ENCODE results near the gene CDH6. TPM values are rescaled to one million over a fixed set of nuclear protein-coding genes. Genes with fewer than 3 reads are reported as not detected.
A peak's percentile ranks its signal among the peaks of the same experiment; 100 is the strongest.

Gene CDH6
- total RNA-seq, 1 experiment from 2014 or later: not detected

DNA sequence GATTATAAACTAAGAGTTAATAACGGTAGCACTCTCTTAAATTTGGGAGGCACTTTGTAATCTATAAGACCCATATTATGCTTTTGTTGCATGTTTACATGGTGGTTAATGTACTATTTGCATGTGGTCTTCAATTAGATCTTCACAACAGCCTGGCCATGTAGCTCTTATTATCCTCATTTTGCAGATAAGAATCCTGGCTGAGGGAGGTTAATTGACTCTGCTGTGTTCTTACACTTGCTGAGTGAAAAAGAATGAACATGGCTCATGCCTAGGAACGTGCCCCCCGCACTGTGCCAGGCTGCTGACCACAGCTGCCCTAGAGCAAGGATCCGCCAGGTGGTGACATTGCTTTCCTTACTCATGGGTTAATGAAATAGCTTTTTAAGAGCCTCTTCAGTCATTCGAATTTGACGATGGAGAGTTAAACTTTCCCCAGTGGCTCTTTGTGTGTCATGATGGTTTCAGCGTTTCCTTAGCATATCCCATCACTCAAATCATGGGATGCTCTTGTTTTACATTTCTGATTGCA, 97.9 kb downstream of the CDH6 start:
- ChIA-PET POLR2A (ENCODE audit: unreplicated experiment) (no interaction called here), CTCF (interaction anchor here (0.6 kb wide), 1 partner anchor 242 kb away, joined by 3 read pairs; no protein-coding TSS in a partner anchor)
- BruUV-seq (replicated peaks): no TSS peak
- intact Hi-C loops (cut with micrococcal nuclease; ENCODE audit: unreplicated experiment): loop anchor here (5.0 kb wide), 1 partner anchor 196 kb away; no protein-coding TSS in a partner anchor
- no peaks in the 10 kb centered on the region for H3K4me1 ChIP-seq (replicated peaks; ENCODE audit: insufficient read depth)
- H3K36me3 ChIP-seq (ENCODE audit: low read depth): no peaks in the 10 kb centered on the region
- H3K4me2 ChIP-seq: no peak overlapping the region
- no peak overlapping the region for H2AFZ ChIP-seq
- no peak overlapping the region for H3K27ac ChIP-seq
- TF ChIP-seq EZH2 (IDR thresholded peaks at IDR 0.05; ENCODE audit: low read depth) (no peak), CTCF (conservative IDR thresholded peaks at IDR 0.05) (no peak)
- no peaks in the 10 kb centered on the region for H3K79me2 ChIP-seq (ENCODE audit: low read depth)
- H3K9me2 ChIP-seq (ENCODE audit: insufficient read depth): no peaks in the 10 kb centered on the region
- DNase-seq: peak in 1 of 2 experiments; percentile 42
- no peaks in the 10 kb centered on the region for H3K9me3 ChIP-seq (ENCODE audit: insufficient read depth, low read depth)
- no peaks in the 10 kb centered on the region for H4K20me1 ChIP-seq (ENCODE audit: insufficient read depth)
- H3F3A ChIP-seq (ENCODE audit: insufficient read depth, low read depth): no peaks in the 10 kb centered on the region
- H3K4me3 ChIP-seq: no peak overlapping the region
- peaks cover 7% of the 10 kb centered on the region; the same call in 1 of the 2 replicates for H3K27me3 ChIP-seq (ENCODE audit: insufficient read depth, low read depth)

DNA sequence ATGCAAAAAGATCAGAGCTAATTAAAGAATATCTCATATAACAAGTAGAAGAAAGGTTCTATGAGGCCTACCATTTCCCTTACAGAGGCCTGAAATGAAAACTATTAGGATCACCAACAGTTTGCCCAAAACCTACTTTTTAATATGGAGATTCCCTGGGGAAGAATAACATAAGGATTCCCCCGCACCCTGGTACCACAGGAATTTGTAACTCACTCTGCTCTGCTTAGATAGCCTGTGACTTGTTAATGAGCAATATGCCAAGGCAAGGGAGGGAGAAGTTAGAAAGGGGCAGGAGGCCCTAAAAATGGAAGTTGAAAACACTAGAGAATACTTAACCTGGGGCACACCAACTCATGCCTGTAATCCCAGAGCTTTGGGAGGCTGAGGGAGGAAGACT, 107.0 kb downstream of the CDH6 start:
- peaks cover 36% of the 10 kb centered on the region for H3K27me3 ChIP-seq (ENCODE audit: insufficient read depth, low read depth)
- no peak overlapping the region for H2AFZ ChIP-seq
- no peak overlapping the region for H3K27ac ChIP-seq
- no peaks in the 10 kb centered on the region for H4K20me1 ChIP-seq (ENCODE audit: insufficient read depth)
- no peaks in the 10 kb centered on the region for H3F3A ChIP-seq (ENCODE audit: insufficient read depth, low read depth)
- H3K36me3 ChIP-seq (ENCODE audit: low read depth): no peaks in the 10 kb centered on the region
- no peaks in the 10 kb centered on the region for H3K9me2 ChIP-seq (ENCODE audit: insufficient read depth)
- H3K4me2 ChIP-seq: no peak overlapping the region
- no peak overlapping the region for H3K4me3 ChIP-seq
- no peaks in the 10 kb centered on the region for H3K79me2 ChIP-seq (ENCODE audit: low read depth)
- no peak for DNase-seq
- POLR2A ChIA-PET (ENCODE audit: unreplicated experiment): no interaction called here
- intact Hi-C loops (cut with micrococcal nuclease; ENCODE audit: unreplicated experiment): no loop called here
- CTCF ChIA-PET: no interaction called here
- H3K4me1 ChIP-seq (replicated peaks; ENCODE audit: insufficient read depth): no peaks in the 10 kb centered on the region
- H3K9me3 ChIP-seq (ENCODE audit: insufficient read depth, low read depth): no peaks in the 10 kb centered on the region
- TF ChIP-seq EZH2 (IDR thresholded peaks at IDR 0.05; ENCODE audit: low read depth): no peak
- no peak for TF ChIP-seq CTCF (conservative IDR thresholded peaks at IDR 0.05)
- BruUV-seq (replicated peaks): no TSS peak

DNA sequence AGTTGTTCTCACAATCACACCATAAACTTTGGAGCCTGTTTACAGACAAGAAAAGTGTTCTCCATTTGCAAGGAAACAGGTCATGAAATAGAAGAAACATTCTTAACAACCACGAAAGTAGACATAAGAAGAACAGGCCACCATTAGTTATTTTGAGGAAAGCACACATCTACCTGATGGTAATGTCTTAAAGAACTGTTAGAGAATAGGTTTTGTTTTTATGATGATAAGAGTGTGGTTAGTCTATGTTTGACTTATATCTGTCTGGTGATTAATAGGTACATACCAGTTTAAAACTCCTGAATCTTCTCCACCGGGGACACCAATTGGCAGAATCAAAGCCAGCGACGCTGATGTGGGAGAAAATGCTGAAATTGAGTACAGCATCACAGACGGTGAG, 108.3 kb downstream of the CDH6 start:
- Histone ChIP-seq H3K36me3 (ENCODE audit: low read depth) (no peaks in the 10 kb centered on the region), H3K4me2 (no peak overlapping the region), H3K9me2 (ENCODE audit: insufficient read depth) (no peaks in the 10 kb centered on the region), H4K20me1 (ENCODE audit: insufficient read depth) (no peaks in the 10 kb centered on the region), H3K4me1 (replicated peaks; ENCODE audit: insufficient read depth) (no peaks in the 10 kb centered on the region), H2AFZ (no peak overlapping the region), H3K9me3 (ENCODE audit: insufficient read depth, low read depth) (no peaks in the 10 kb centered on the region), H3K79me2 (ENCODE audit: low read depth) (no peaks in the 10 kb centered on the region), H3F3A (ENCODE audit: insufficient read depth, low read depth) (no peaks in the 10 kb centered on the region), H3K27ac (no peak overlapping the region), H3K27me3 (ENCODE audit: insufficient read depth, low read depth) (peaks cover 25% of the 10 kb centered on the region), H3K4me3 (no peak overlapping the region)
- BruUV-seq (replicated peaks): no TSS peak
- TF ChIP-seq CTCF (conservative IDR thresholded peaks at IDR 0.05) (no peak), EZH2 (IDR thresholded peaks at IDR 0.05; ENCODE audit: low read depth) (no peak)
- ChIA-PET CTCF (no interaction called here), POLR2A (ENCODE audit: unreplicated experiment) (no interaction called here)
- DNase-seq: no peak
- intact Hi-C loops (cut with micrococcal nuclease; ENCODE audit: unreplicated experiment): no loop called here
